ENCODE data around the gene RASSF5. TPM values are rescaled to one million over a fixed set of nuclear protein-coding genes. Genes with fewer than 3 reads are reported as not detected.

The RASSF5 gene
- total RNA-seq, 2 experiments from 2014 or later, result 153 to 156 TPM

GRCh38 chr1:206628916-206629315 lies 121.6 kb downstream of the RASSF5 start:
- Mint-ChIP-seq H3K27ac (no peak overlapping the region), H3K4me1 (ENCODE audit: low read depth) (no peaks in the 10 kb centered on the region), H3K9me3 (no peaks in the 10 kb centered on the region), H3K36me3 (ENCODE audit: low read depth) (no peaks in the 10 kb centered on the region), H3K4me3 (no peak overlapping the region), H3K27me3 (no peaks in the 10 kb centered on the region)
- Histone ChIP-seq H3K27ac (ENCODE audit: low read depth in 1 of 2, low read length in 2 of 2) (no peak overlapping the region), H3K4me1 (ENCODE audit: insufficient read depth, low read length) (no peaks in the 10 kb centered on the region), H3K27me3 (ENCODE audit: control insufficient read depth in 1 of 2, insufficient read depth in 2 of 2, low read length in 2 of 2) (peaks cover 0 to 9% of the 10 kb centered on the region in 2 experiments), H3K4me3 (ENCODE audit: low read length) (no peak overlapping the region), H3K9me3 (ENCODE audit: control insufficient read depth in 1 of 2, insufficient read depth in 1 of 2, low read length in 2 of 2) (no peaks in the 10 kb centered on the region), H3K36me3 (ENCODE audit: insufficient read depth, low read length) (no peaks in the 10 kb centered on the region)
- TF ChIP-seq CTCF (IDR thresholded peaks at IDR 0.05), result no peak
- POLR2A ChIA-PET, result interaction anchor here (0.6 kb wide), 1 partner anchor 84 kb away, joined by 3 read pairs; no protein-coding TSS in a partner anchor
- ATAC-seq (ENCODE audit: poor library complexity), result no peak
- DNase-seq, result no peak
- intact Hi-C loops (cut with DNase I, micrococcal nuclease), result no loop called here
- CTCF ChIA-PET, result interaction anchor here (0.8 to 2.8 kb wide), 4 partner anchors 16 to 84 kb away, joined by 3 to 18 read pairs (median 10); partner anchors contain the start of gene EIF2D

- Mint-ChIP-seq H3K4me1 (ENCODE audit: low read depth) (peaks cover 16% of the 10 kb centered on the region), H3K36me3 (ENCODE audit: low read depth) (no peaks in the 10 kb centered on the region), H3K27ac (no peak overlapping the region), H3K27me3 (no peaks in the 10 kb centered on the region), H3K4me3 (no peak overlapping the region), H3K9me3 (no peaks in the 10 kb centered on the region)
- H3K36me3 ChIP-seq (ENCODE audit: insufficient read depth, low read length), result no peaks in the 10 kb centered on the region
- no peaks in the 10 kb centered on the region for H3K9me3 ChIP-seq (ENCODE audit: control insufficient read depth in 1 of 2, insufficient read depth in 1 of 2, low read length in 2 of 2)
- TF ChIP-seq CTCF (IDR thresholded peaks at IDR 0.05), result no peak
- no peak overlapping the region for H3K27ac ChIP-seq (ENCODE audit: low read depth in 1 of 2, low read length in 2 of 2)
- H3K27me3 ChIP-seq (ENCODE audit: control insufficient read depth in 1 of 2, insufficient read depth in 2 of 2, low read length in 2 of 2), result peaks cover 0 to 14% of the 10 kb centered on the region in 2 experiments
- intact Hi-C loops (cut with DNase I, micrococcal nuclease), result loop anchor here in 1 of 2 experiments (5.0 kb wide), 2 partner anchors 446 to 871 kb away; no protein-coding TSS in a partner anchor
- ChIA-PET CTCF (interaction anchor here (1.0 to 2.8 kb wide), 4 partner anchors 19 to 351 kb away, joined by 6 to 18 read pairs (median 12); partner anchors contain the start of gene EIF2D), POLR2A (interaction anchor here (0.6 to 1.0 kb wide), 2 partner anchors 33 to 38 kb away, joined by 3 read pairs; no protein-coding TSS in a partner anchor)
- peaks cover 18% of the 10 kb centered on the region for H3K4me1 ChIP-seq (ENCODE audit: insufficient read depth, low read length)
- DNase-seq (peak in 5 of 14 experiments; percentile 2 to 60 (median 16)), ATAC-seq (ENCODE audit: poor library complexity) (no peak)
- no peak overlapping the region for H3K4me3 ChIP-seq (ENCODE audit: low read length)
These were observed 123.8 kb downstream of the RASSF5 start for GRCh38 chr1:206631085-206631509.

- no peak for TF ChIP-seq CTCF (IDR thresholded peaks at IDR 0.05)
- intact Hi-C loops (cut with DNase I, micrococcal nuclease), result loop anchor here (1.0 to 5.0 kb wide), 7 partner anchors 19 to 869 kb away; partner anchors contain the start of gene EIF2D (in 1 of the 2)
- no peaks in the 10 kb centered on the region for H3K9me3 Mint-ChIP-seq
- Histone ChIP-seq H3K4me3 (ENCODE audit: low read length) (no peak overlapping the region), H3K4me1 (ENCODE audit: insufficient read depth, low read length) (peaks cover 20% of the 10 kb centered on the region), H3K9me3 (ENCODE audit: control insufficient read depth in 1 of 2, insufficient read depth in 1 of 2, low read length in 2 of 2) (no peaks in the 10 kb centered on the region), H3K36me3 (ENCODE audit: insufficient read depth, low read length) (no peaks in the 10 kb centered on the region), H3K27ac (ENCODE audit: low read depth in 1 of 2, low read length in 2 of 2) (no peak overlapping the region), H3K27me3 (ENCODE audit: control insufficient read depth in 1 of 2, insufficient read depth in 2 of 2, low read length in 2 of 2) (peaks cover 0 to 14% of the 10 kb centered on the region in 2 experiments)
- peaks cover 18% of the 10 kb centered on the region for H3K4me1 Mint-ChIP-seq (ENCODE audit: low read depth)
- no peak for ATAC-seq (ENCODE audit: poor library complexity)
- H3K27ac Mint-ChIP-seq, result no peak overlapping the region
- H3K4me3 Mint-ChIP-seq, result peak overlapping the region; percentile 63
- no peaks in the 10 kb centered on the region for H3K27me3 Mint-ChIP-seq
- CTCF ChIA-PET, result interaction anchor here (0.9 to 4.4 kb wide), 6 partner anchors 21 to 349 kb away, joined by 3 to 42 read pairs (median 14); partner anchors contain the start of gene EIF2D
- peak in 1 of 14 experiments; percentile 31 for DNase-seq
- POLR2A ChIA-PET, result no interaction called here
- no peaks in the 10 kb centered on the region for H3K36me3 Mint-ChIP-seq (ENCODE audit: low read depth)
These were observed 126.4 kb downstream of the RASSF5 start for GRCh38 chr1:206633708-206634121.

Measured in CD4-positive, alpha-beta T cell (primary cell).